Measurements from ENCODE around the gene UXS1.

UXS1 gene

GRCh38 chr2:106129150-106129549, 65.0 kb downstream of the UXS1 start:
- DNase-seq: no peak

DNA sequence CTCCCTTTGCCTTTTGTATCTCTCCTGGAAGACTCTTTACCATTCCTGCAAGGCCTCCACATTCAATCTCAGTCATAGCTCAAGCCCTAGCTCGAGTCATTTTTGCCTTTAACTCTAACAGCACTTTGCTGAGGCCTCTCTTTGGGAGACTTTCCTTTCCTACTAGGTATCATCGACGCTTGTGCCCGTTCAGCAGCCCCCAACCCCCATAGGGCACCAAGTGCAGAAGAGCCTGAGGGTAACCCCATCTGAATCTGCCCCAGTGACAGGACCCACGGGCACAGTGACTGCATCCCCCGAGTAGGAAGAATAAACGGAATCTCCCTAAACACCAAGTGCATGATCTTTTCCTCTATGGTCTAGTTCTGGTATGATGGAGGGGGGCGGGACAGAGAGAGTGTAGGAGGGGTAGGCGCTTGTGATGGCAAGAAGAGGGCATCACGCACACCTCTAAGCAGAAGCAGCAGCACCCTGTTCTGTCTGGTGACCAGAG, 66.3 kb downstream of the UXS1 start:
- no peak for DNase-seq

DNA sequence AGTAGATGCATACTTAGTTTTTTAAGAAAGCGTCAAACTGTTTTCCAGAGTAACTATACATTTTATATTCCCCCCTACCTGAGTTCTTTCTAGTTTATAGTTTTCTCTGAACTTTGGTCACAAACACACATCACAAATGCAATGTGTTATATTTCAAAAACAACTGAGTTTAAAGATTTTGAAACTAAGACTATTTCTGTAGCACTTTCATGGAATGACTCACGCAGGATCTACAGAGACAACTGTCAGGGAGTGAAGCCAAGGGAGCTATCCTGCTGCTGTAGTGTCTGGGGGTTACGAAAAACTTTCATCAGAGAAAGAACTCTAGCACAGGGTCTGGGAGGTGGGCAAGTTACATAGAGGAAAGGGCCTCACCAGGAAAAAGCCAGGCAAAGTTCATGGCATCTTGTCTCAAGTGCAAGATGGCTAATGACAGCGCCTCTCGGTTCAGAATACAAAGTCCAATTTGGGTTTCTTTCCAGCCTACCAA, 66.8 kb downstream of the UXS1 start:
- DNase-seq: no peak

DNA sequence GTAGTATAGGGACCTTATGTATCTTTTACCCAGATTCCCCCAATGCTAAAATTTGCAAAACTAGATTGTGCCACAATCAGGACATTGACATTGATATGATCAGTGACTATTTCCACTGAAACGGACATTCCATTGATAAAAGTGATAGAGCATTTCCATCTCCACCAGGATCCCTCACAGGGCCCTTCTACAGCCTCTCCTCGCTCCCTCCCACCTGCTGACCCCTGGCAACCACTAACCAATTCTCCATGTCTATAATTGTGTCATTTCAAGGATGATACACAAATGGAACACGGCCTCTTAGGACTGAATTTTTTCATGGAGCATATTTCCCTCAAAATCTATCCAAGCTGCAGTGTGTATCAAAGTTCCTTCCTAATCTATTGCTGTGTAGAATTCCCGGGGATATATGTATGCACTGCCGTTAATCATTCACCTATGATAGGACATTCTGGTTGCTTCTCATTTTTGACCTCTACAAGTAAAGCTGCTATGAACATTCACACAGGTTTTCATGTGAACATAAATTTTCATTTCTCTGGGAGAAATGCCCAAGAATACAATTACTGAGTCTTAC, 67.3 kb downstream of the UXS1 start:
- no peak for DNase-seq

DNA sequence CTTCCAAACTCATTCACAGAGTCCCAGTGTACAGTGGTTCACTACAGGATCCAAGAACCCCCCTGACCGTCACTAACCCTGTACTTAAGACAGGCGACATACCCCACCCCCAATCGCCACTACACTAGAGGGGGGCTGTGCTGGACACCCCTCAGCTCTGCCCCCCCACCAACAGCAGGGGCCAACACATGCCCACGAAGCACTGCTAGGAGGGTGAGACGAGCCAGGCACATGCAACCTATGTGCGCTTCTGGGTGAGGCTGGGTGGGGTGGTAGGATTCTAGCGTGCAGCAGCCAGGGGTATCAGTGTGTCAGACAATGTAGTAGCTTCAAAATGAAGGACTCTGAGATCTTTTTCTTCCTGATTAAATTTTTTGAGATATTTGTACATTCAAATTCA, 67.8 kb downstream of the UXS1 start:
- no peak for DNase-seq

GRCh38 chr2:106124905-106125549, 69.1 kb downstream of the UXS1 start:
- DNase-seq: no peak

GRCh38 chr2:106124106-106124756, 69.9 kb downstream of the UXS1 start:
- DNase-seq: no peak

DNA sequence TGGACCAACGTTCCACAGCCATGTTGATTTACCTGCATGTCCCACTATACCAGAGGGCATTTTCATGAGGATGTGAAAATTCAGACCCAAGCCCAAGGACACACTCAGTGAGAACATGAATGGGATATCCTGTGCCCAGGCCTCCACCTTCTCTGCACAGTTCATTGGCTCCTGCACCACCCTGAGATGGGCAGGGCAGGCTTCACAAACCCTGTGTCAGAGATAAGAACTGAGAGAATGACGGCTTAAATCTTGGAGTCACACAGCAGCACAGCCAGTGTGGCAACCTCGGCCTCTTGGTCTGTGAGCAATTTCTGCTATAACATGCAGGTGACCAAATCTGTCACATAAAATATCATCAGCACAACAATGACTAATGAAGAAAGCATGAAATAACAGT, 71.9 kb downstream of the UXS1 start:
- no peak for DNase-seq

DNA sequence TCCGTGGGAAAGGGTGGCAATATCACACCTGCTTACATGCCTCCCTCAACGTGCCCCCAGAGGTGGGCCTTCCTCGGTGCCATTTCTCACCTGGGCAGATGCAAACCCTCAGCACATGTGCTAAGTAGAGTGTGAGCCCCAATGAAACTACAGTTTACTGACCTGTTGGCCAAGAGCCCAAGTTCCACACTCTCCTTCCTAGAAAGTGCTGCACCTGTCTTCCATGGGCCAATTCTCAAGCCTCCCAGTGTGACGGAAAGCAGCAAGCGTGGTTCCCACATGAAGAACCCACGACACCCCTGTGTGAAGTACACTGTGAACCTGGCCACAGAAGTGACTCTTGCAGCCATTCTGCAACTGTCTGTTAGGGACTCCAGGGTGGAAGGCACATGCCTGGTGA, 73.7 kb downstream of the UXS1 start:
- DNase-seq: no peak

- DNase-seq: no peak
Observed at GRCh38 chr2:106119074-106119473, 75.0 kb downstream of the UXS1 start.

GRCh38 chr2:106117882-106118684, 76.0 kb downstream of the UXS1 start:
- DNase-seq: no peak

DNA sequence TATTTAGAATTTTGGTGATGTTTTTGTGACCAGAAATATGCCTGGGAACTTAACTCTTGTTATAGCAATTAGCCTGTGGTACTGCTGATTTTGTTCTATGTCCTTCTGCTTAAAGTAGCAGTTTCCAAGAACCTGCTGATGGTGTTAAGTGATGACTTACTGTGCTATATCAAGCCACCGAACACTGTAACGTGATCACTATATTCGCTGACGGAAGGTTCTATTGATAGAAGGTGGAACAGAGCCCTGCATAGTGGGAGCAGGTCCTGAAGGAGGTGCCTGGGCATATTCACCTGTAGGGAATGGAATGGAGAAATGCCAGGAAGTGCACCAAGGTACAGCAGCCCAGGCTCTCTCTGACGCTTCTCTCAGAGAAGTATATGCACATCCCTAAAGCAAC, 76.8 kb downstream of the UXS1 start:
- DNase-seq: no peak

GRCh38 chr2:106116248-106116647, 77.9 kb downstream of the UXS1 start:
- no peak for DNase-seq

DNA sequence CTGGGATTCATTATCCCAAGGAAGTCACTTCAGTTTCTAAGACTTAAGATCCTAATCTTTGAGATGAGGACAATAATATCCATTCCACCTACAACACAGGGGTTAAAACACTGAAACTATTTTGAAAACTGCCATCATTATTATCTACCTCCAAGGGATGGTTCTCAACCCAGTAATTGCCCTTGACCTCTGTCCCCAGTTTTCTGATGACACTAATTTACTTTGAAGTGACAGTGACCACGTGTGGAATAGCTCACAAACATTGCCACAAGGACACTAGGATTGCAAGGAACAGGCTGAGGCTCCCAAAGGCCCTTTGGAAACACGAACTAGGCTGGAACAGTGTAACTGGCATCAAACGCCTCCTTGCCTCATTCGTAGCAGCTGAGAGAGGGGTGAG, 78.4 kb downstream of the UXS1 start:
- DNase-seq: no peak

- DNase-seq: no peak
Observed at GRCh38 chr2:106115250-106115649, 78.9 kb downstream of the UXS1 start.

- DNase-seq: no peak
Observed at GRCh38 chr2:106114166-106114565, 79.9 kb downstream of the UXS1 start.

DNA sequence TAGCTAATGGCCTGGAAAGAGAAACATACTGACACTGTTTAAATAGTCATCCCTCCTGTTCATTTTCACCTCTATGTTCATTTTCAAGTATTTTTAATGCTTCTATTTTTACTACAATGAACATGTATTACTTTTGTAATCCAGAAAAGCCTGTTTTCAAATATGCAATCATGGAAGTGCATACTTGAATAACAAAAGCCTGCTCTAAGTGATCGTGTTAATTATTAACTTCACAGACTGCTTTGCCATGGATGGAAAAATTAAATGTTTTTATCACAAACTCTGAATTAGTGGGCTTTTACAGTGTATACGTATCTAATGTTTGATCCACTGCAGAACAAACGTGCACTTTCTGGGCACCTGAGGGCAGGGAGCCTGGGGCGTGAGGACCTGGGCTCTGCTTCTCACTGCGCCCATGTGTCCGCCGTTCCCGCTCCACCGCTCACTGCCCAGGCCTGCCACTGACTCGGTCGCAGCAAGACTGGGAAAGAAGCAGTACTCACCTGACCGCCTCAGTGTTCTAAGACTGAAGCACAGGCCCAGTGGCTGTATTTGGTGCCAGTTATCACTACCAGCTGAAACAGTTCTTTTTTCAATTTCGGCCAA, 80.6 kb downstream of the UXS1 start:
- DNase-seq: no peak

GRCh38 chr2:106111882-106112571, 82.1 kb downstream of the UXS1 start:
- DNase-seq: no peak

DNA sequence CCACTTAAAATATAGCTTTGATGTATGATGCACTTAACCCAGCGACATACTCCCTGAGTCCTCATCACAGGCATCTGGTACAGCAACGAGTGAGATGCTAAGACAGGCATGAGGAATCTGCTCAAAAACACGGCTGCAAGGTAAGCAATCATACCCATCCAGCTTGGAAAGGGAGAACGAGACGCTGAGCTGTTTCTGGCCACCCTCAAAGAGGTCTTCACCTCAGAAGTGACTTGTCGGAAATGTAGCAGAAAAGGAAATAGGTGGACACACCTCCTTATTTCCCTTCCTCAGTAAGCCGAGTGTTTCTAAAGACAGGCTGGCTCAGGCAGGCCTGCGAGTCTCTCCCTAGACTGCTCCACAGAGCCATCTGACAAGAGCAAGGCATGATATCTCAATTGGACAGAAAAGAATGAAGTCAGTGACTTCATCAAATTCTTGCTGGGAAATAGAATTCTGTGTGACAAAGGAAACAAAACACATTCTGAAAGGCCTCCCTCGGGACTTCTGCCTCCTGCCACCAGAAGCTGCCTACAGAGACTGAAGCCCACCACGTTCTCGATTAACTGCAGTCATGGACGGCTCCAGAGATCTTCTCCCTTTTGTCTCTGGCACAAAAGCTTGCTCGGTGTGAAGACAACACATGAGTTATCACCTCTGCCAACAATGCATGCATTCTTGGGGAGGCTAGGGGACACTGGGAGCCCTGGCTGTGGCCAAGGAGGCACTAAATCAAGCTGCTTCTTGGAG, 84.3 kb downstream of the UXS1 start:
- DNase-seq: no peak

DNA sequence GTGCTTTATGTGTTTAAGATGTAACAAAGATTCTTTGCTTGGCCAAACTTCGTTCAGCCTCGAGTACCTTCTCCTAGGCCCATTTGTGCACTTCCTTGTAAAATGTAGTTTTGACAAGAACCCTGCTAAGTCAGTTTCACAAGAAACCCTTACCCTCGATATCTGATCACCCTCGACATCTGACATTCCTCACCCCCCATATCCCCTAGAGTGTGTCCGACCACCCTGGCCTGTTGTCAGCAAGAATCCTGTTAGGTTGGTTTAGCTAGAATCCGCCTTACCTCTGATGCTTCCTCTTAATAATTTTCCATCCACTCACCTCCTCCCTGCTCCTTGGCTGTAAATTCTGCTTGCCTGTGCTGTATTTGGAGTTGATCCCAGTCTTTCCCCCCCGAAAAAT, 85.3 kb downstream of the UXS1 start:
- no peak for DNase-seq

GRCh38 chr2:106108351-106108750, 85.8 kb downstream of the UXS1 start:
- no peak for DNase-seq
